Measurements from ENCODE around the gene HOXC12.

The HOXC12 gene

GRCh38 chr12:53954694-53955035 is at the start of gene HOXC12:
Gene HOXC12 (plus strand): TSS chr12:53954903. CDS start chr12:53954930, 27 bp downstream.
- no peak for DNase-seq

GRCh38 chr12:53907103-53907502 is 47.6 kb upstream of the HOXC12 start:
- no peak for DNase-seq

- DNase-seq = no peak
Measured at GRCh38 chr12:53916788-53917655, 37.7 kb upstream of the HOXC12 start.

- DNase-seq = no peak
Measured at GRCh38 chr12:53924521-53925405, 29.9 kb upstream of the HOXC12 start.

GRCh38 chr12:53927220-53928029 is 27.3 kb upstream of the HOXC12 start:
- no peak for DNase-seq

GRCh38 chr12:53928054-53928835 is 26.5 kb upstream of the HOXC12 start:
- no peak for DNase-seq

- DNase-seq = no peak
Measured at GRCh38 chr12:53929527-53929926, 25.2 kb upstream of the HOXC12 start.

- DNase-seq = no peak
Measured at GRCh38 chr12:53930591-53931255, 24.0 kb upstream of the HOXC12 start.

GRCh38 chr12:53931844-53932581 is 22.7 kb upstream of the HOXC12 start:
- no peak for DNase-seq

GRCh38 chr12:53932915-53933314 is 21.8 kb upstream of the HOXC12 start:
- no peak for DNase-seq

GRCh38 chr12:53935383-53936341 is 19.0 kb upstream of the HOXC12 start:
- DNase-seq = no peak

GRCh38 chr12:53937099-53937498 is 17.6 kb upstream of the HOXC12 start:
- DNase-seq = no peak

GRCh38 chr12:53937596-53938325 is 16.9 kb upstream of the HOXC12 start:
- DNase-seq = no peak

- peak; percentile 84 to 85 for DNase-seq
Measured at GRCh38 chr12:53938326-53939140, 16.2 kb upstream of the HOXC12 start, which contains the start of gene HOXC13. Gene HOXC13 (plus strand): TSS chr12:53938831. CDS start chr12:53938907, 76 bp downstream.

GRCh38 chr12:53939141-53940108 is 15.3 kb upstream of the HOXC12 start:
- no peak for DNase-seq

GRCh38 chr12:53940443-53941014 is 14.2 kb upstream of the HOXC12 start:
- DNase-seq = no peak
